NCI-H1694 (cell line): Measurements from ENCODE around the gene SERPINA3.
"Not testable (repeated sequence)": the region's sequence is repeated elsewhere in the genome, so short reads cannot be mapped to it uniquely, and the experiment has no call there.

Experiments
- DNase-seq: peaks from one replicate; lab custom pipeline; 2025; lab: John Stamatoyannopoulos, UW

Gene SERPINA3

DNA sequence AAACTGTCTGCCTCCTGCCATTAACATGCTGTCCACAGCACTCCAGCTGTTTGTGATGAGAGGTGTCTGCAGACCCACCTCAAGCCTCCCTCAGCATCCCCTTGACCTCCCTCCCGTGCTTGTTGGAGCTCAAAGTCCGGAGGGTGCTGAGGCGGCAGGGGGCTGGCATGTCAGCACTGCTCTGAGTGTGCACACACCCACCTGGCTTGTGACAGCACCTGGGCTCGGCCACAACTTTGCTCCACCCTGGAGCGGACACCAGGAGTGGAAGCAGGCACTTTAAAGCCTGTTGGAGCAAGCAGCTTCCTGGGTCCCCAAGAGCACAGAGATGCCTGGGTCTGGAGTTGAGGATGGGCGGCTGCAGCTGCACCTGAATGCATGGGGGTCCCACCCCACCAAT lies 20.9 kb downstream of the SERPINA3 start:
- DNase-seq = no peak

DNA sequence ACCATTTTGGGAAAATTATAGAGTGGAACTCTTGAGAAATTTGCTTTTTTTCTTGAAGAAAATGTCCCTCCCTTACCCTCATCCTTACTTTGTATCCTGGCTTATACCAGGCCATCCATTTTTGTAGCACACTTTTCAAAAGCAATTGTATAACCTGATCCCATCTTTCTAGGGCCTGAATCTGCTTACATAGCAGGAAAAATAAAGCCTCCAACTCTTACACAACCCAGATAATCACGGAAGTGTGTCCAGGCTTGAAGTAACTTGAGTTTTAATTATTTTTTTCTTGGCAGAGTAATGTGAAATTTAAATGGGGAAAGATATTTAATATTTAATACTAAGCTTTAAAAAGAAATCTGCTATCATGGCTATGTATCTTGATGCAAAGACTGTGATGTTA lies 23.0 kb downstream of the SERPINA3 start:
- no peak for DNase-seq

DNA sequence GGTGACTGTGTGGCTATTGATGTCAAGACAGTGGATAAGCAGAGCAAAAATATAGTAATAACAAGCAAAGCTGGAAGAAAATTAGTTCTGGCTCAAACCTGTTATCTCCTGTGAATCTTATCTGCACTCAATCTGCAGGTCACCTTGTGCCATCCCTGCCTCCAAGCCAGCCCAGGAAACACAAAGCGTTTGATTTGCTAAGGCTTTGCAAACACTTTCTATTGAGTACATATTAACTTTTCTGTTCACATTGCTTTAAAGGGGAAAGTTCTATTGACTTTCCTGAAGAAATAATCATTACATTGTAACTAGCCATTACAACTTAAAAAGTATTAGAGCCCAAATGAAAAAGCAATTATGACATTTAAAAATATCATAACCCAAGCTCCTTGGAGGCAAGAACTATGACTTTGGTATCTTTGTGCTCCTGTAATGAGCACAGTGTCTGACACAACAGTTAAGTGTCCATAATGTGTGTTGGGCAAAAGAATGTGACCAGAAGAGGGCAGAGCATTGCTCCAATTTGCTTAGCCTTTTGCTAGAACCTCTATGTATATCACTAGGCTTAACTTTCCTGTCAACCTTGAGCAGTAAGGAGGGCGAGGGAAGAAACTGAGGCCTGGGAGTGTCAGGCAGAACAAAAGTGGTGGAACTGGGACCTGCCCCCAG lies 24.7 kb downstream of the SERPINA3 start:
- no peak for DNase-seq

DNA sequence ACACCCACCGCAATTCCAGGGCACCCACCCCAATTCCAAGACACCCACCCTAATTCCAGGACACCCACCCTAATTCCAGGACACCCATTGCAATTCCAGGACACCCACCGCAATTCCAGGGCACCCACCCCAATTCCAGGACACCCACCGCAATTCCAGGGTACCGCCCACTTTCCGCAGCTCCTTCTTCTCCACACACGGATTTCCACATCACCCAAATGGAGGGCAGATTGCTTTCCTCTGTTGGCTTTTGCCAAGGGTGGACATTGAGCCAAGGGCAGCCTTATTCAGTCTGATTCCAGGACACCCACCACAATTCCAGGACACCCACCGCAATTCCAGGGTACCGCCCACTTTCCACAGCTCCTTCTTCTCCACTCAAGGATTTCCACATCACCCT lies 25.6 kb downstream of the SERPINA3 start:
- DNase-seq = not testable (repeated sequence)

DNA sequence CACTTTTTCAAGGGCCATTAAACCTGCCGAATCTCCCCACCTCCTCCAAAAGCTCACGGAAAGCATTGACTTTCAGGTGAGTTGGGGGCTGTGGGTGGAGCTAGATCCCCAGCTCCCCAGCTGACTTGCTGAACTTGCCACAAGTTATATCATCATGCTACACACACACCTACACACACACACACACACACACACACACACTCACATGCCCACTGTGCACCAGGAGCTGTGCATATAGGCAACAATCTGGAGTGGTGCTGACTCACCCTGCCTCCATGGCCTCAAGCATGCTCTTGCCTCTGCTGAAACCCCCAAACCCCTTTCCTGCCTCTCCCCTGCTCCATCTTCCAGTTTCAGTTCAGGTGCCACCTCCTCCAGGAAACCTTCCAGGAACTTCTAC lies 26.1 kb downstream of the SERPINA3 start:
- no peak for DNase-seq

DNA sequence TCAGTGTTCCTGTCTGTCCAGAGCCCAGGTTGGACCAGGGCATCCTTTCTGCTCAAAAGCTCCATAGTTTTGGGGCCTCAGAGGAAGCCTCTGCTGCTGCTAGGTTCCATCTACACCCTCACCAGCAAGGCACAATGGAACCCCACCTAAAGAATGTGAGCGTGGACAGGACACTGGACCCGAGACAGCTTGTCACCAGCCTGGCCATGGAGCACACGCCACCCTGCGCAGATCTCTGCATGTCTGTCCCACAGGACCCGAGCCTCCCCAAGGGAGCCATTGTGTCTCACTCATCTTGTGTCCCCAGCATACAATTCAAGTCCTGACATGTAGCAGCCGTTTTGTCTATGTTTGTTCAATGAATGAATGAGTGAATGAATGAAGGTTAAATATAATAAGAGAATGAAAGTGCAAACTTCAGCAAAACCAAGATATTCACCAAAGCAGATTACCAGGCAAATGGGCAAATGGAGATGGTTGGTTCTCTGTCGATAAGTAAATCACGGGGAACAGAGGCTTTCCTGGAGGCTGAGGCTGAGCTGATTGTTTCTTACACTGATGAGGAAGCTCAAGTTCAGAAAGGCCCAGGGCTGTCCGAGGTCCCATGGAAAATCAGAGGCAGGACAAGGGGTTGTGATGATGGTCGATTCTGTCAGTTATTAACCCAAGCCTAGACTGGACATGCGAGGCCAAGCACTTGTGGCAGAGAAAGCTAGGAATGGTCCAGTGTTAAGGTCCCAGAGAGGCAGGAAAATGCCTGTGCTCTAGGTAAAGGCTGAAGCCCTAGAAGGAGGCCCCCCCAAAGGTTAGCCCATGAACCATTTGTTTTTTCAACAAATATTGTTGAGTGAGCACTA lies 27.0 kb downstream of the SERPINA3 start:
- DNase-seq = no peak

DNA sequence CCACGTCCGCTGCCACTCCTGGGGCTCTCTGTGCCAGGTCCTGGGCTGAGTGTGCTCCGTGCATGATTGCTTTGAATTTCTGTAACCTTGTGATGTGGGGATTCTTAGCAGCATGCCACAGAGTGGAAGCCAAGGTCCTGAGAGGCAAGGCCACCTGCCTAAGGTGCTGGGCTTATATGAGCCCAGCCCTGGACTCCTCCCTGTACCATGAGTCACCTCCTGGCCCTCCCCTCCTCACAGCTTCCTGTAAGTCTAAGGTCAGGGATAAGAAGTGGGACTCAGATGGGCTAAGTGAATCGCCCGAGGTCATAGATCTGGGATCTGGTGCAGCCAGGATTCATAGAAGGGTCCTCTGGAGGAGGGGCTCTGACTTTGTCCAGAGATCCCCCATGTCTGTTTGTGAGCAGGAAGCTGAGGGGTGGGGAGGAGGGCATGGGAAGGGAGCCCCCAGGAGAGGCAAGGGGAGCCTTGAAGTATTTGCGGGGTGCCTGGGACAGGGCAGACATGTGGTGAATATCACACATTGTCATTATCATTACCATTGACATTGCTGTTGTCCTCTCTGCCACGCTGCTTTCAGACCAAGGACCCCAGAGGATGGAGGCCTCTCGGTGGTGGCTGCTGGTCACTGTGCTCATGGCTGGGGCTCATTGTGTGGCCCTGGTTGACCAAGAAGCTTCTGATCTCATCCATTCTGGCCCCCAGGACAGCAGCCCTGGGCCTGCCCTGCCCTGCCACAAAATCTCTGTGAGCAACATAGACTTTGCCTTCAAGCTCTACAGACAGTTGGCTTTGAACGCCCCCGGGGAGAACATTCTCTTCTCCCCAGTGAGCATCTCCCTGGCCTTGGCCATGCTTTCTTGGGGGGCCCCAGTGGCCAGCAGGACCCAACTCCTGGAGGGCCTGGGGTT lies 28.8 kb downstream of the SERPINA3 start:
- DNase-seq = no peak

DNA sequence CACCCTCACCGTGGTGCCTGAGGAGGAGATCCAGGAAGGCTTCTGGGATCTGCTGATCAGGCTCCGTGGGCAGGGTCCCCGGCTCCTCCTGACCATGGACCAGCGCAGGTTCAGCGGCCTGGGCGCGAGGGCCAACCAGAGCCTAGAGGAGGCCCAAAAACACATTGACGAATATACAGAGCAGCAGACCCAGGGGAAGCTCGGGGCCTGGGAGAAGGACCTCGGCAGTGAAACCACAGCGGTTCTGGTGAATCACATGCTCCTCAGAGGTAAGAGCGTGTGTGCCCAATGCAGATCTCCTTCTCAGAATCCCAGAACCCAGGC lies 29.4 kb downstream of the SERPINA3 start:
- DNase-seq = no peak

DNA sequence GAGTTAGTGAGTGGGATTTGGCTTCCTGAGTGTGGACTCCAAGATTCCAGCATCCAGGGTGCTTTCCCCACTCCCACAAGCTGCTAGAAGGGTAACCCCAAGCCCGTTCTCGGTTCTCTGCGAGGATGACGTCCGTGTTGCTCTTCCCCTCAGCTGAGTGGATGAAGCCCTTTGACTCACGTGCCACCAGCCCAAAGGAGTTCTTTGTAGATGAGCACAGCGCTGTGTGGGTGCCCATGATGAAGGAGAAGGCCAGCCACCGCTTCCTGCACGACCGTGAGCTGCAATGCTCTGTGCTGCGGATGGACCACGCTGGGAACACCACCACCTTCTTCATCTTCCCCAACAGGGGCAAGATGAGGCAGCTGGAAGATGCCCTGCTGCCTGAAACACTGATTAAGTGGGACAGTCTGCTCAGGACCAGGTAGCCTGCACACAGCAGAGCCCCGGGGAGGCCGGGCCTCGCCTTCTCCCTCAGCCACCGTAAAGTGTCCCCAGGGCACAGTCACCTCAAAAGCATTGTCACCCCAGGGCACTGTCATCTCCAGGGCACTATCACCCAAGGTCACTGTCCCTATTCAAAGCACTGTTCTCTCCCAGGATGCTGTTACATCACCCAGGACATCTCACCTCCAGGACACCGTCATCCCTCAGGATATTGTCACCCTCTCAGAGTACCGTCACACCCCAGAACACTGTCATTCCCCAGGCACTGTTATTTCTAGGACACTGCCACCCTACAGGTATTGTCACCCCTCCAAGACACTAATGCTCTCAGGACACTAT lies 31.3 kb downstream of the SERPINA3 start:
- no peak for DNase-seq

DNA sequence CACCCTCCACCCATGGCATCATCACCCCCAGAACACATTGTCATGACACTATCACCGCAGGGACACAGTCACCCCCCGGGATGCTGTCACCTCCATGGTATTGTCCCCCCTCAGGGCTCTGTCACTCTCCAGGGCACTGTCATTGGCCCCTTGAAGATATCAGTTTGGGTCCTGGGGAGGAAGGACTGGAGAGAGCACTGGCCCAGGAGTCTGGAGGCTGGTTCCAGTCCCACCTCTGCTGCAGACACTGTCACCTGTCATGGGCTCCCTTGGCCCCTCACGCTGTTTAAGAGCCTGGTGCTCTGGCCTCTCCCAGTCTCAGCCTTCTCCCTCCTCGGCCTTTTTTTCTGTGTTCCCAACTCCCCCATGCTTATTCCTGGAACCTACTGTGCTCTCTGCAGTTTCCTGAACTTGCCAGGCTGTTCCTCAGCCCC lies 31.9 kb downstream of the SERPINA3 start:
- DNase-seq = no peak

DNA sequence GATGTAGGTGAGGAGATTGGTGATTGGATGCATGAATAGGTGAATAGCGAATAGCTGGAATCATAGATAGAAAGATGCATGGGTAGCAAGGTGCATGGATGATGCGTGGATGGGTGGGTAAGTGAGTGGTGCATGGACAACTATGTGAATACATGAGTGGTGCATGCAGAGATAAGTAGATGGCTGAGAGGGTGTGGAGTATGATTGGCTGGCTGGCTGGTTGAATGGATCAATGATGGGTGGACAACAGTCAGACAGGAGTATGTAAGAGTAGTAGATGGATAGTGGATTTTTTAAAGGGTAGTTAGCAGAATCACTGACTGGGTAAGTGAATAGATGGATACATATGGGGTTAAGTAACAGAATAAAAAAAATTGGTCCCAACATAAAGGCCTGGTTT lies 33.9 kb downstream of the SERPINA3 start:
- DNase-seq = no peak

DNA sequence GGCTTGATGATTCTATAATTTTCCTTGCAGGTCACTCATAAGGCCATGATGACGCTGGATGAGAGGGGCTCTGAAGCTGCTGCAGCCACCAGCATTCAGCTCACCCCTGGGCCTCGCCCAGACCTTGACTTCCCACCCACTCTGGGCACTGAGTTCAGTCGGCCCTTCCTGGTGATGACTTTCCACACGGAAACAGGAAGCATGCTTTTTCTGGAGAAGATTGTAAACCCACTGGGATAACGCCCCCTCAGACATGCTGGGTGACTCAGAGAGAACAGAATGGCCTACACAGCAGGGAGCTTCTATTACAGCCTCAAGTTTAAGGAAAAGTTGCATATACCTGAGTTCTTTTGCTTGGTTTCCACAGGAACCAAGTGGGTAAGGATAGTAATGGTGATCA lies 34.3 kb downstream of the SERPINA3 start:
- DNase-seq = no peak

DNA sequence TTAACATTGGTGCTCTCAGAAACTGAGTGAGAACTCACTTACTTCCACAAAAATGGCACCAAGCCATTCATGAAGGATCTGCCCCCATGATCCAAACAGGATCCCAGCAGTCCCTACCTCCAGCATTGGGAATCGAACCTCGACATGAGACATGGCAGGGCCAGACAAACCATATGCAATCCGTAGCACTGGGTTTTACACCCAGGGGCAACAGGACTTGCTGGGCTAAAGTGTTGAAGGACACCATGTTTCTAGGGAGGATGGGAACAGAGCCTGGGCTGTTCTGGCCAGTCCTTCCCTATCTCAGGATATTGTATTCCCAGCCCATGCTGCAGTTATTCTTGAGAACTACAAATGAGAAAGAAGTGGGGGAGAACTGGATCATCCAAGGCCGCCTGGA lies 36.6 kb downstream of the SERPINA3 start:
- no peak for DNase-seq

DNA sequence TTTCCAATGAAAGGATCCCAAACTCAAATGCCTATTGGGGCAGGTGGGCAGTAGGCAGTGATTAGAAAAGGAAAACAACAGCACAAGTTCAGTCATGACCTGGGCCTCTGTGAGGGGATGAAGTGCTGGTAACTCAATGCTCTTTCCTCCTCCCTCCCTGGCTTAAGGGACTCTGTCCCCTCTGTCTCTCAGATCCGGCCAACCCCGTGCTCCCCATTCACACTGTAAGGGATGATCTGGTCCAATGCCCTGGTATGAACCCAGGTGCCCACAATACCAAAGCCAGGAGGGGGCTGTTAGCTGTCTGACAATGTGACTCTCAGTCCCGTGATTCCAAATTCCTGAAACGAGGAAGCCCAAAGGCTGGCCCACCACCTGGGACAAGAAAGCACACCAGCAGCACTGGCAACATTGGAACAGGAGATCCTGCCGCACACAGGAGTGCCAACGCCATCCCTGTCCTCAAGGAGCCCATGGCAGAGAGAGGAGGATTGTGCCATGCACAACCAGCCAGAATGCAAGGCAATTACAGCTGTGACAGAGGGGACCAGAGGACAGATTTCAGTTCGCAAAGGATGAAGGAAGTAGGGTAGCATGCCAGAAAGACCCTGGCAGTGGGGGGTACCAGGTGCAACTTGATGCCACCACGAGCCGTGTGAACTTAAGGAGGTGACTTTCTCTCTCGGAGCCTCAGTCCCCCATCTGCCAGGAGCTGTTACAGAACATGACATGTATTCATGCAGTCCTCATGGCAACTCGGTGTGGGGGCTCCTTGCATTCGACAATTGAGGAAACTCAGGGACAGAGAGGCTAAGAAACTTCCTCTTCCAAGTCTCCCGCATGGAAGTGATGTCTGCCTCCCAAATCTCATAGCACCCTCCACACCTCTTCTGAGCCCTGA lies 37.6 kb downstream of the SERPINA3 start:
- no peak for DNase-seq

DNA sequence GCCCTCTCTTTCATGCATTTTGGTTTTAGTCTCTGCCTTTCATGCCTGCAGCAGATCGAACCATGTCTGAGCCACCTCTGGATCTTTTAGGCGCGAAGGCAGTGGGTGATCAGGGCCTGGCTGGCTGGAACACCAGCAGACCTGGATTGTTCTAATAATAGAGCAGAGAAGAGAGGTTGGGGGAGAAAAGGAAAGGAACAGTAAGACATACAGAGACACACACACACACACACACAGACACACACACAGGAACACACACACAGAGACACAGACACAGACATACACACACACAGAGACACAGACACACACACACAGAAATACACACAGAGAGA lies 38.2 kb downstream of the SERPINA3 start:
- DNase-seq = no peak

DNA sequence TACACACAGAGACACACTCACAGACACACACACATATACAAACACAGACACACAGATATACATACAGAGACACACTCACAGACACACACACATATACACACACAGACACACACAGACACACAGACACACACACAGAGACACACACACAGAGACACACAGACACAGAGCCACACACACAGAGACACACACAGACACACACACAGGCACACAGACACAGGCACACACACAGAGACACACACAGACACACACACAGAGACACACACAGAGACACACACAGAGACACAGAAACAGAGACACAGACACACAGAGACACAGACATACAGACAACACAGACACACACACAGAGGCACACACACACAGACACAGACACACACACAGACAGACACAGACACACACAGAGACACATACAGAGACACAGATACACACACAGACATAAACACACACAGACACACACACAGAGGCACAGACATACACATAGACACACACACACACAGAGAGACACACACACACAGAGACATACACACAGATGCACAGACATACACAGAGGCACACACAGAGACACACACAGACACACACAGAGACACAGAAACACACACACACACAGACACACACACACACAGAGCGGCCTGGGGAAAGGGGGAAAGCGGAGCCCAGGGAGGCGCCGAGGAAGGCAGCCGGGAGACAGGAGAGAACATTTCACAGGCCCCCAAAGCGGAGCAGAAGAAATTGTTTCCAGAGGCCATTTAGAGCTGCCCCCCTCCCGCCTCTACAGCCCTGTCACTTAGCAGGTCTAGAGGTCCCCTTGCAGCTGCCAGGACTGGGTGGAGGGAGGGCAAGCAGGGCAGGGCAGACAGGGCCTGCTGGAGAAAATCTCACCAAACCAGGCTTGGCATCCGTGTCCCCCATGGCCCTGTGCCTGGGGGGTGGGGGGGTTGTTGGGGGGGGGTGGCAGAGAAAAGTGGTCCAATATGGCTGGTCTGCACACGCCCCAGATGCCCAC lies 38.9 kb downstream of the SERPINA3 start:
- DNase-seq = no peak

DNA sequence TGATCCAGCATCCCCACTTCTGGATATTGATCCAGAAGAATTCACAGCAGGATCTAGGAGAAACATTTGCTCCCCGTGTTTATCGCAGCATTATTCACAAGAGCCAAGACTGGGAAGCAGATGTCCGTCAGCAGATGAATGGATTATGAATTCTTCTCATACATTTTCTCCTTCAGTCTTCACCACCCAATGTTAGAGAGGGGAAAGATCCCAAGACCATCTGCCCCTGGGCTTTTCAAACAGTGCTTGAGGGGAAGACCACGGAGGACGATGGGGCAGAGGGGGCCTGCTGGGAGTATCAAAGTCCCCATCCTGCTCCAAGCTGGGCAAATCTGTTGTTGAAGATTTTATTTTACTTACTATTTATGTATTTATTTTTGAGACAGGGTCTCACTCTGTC lies 41.1 kb downstream of the SERPINA3 start:
- no peak for DNase-seq

DNA sequence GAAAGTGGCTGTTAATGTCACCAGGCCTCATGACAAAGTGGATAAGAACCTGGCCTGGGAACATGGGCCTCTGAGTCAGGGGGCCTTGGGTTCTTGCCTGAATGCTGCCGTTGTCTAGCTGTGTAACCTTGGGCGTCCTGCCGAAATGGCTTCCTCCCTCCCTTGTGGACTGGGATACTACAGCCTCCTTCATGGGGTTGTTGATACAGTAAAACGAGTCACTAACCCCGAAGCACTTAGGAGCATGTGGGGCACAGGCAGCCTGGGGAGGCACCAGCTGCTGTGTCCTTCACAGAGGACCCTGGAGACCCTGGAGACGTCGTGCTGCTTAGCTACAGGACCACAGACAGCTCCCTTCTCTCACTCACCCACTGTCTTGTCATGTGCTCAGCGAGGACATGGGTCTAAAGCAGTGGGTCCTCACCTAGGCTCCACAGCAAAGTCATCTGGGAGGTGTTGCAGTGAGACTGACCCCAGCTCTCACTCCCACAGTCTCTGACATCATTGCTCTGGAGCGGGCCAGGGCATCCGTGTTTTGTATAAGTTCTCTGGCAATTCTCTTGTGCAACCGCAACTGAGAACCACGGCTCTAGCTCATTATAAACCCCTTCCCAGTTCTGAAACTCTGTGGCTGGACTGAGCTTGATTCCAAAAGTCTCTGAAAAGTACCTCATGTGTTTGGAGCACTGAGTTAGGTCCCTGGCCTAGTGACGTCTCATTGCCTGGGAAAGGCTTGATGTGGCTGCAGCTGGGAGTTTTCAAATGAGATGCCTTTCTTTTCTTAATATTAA lies 42.1 kb downstream of the SERPINA3 start:
- DNase-seq = no peak

DNA sequence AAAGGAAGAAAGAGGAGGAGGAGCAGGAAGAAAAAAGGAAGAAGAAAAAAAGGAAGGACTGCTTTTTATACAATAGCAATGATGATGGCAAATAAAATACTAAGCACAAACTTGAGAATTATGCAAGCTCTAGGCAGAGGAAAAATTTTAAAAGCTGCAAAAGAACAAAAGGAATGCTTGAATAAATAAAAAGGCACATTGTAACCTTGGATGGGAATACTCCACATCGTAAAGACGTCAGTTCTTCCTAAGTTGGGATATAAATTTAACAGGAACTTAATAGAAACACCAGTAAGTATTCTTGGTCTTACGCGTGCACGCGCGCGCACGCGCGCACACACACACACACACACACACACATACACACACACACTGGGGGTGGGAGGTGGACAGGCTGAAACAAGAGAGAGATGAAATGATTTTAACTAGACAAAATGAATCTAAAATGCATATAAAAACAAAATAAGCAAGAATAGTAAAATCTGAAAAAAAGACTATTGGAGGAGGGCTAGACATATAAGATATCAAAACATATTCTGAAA lies 43.0 kb downstream of the SERPINA3 start:
- DNase-seq = no peak
